SW 1271 (cell line): ENCODE measurements around the gene FDXR.

Experiments
- DNase-seq, 2 experiments: peaks; one replicate each; lab custom pipeline; 2025; lab: John Stamatoyannopoulos, UW

FDXR gene

GRCh38 chr17:74857191-74857590, 15.6 kb downstream of the FDXR start:
- no peak for DNase-seq

GRCh38 chr17:74856112-74856511, 16.7 kb downstream of the FDXR start:
- no peak for DNase-seq

GRCh38 chr17:74855323-74855722, 17.5 kb downstream of the FDXR start:
- DNase-seq: no peak

- no peak for DNase-seq
Measured at GRCh38 chr17:74854792-74855191, 18.0 kb downstream of the FDXR start.

- no peak for DNase-seq
Measured at GRCh38 chr17:74853669-74854068, 19.1 kb downstream of the FDXR start.

- DNase-seq: no peak
Measured at GRCh38 chr17:74853048-74853397, 19.8 kb downstream of the FDXR start.

- no peak for DNase-seq
Measured at GRCh38 chr17:74852237-74853047, 20.4 kb downstream of the FDXR start.

- DNase-seq: no peak
Measured at GRCh38 chr17:74851612-74852236, 21.1 kb downstream of the FDXR start.

GRCh38 chr17:74850914-74851313, 21.9 kb downstream of the FDXR start:
- no peak for DNase-seq

GRCh38 chr17:74850310-74850709, 22.5 kb downstream of the FDXR start:
- DNase-seq: no peak

GRCh38 chr17:74848656-74849399, 24.0 kb downstream of the FDXR start:
- DNase-seq: no peak

GRCh38 chr17:74846621-74847020, 26.2 kb downstream of the FDXR start:
- DNase-seq: no peak

GRCh38 chr17:74843352-74843627, 29.5 kb downstream of the FDXR start:
- no peak for DNase-seq

- DNase-seq: peak; percentile 22 to 52
Measured at GRCh38 chr17:74842599-74843351, 30.0 kb downstream of the FDXR start.

- DNase-seq: no peak
Measured at GRCh38 chr17:74842146-74842598, 30.6 kb downstream of the FDXR start.

- DNase-seq: no peak
Measured at GRCh38 chr17:74840989-74841666, 31.7 kb downstream of the FDXR start.

GRCh38 chr17:74839990-74840852, 32.6 kb downstream of the FDXR start:
- DNase-seq: no peak

- no peak for DNase-seq
Measured at GRCh38 chr17:74838274-74838673, 34.5 kb downstream of the FDXR start.

GRCh38 chr17:74836691-74837467, 35.9 kb downstream of the FDXR start:
- DNase-seq: no peak

- no peak for DNase-seq
Measured at GRCh38 chr17:74836191-74836590, 36.6 kb downstream of the FDXR start.
